ENCODE results near the gene PCNX3. TPM values are rescaled to one million over a fixed set of nuclear protein-coding genes. Genes with fewer than 3 reads are reported as not detected.

Gene PCNX3
- total RNA-seq, 4 donors from 2014 or later, result 24.1 to 44.1 (median 34.4) TPM

GRCh38 chr11:65618763-65619162 is 3.2 kb downstream of the PCNX3 start:
- 90 to 95% methylated on average over 14 of the region's 14 CpGs for WGBS, 2 donors
- no peak overlapping the region for H3K4me3 ChIP-seq (ENCODE audit: low read depth, poor library complexity, severe bottlenecking)
- TF ChIP-seq CTCF (IDR thresholded peaks at IDR 0.05), result no peak
- TF ChIP-seq POLR2A (IDR thresholded peaks at IDR 0.05), result no peak
- intact Hi-C loops (cut with DNase I; ENCODE audit: low total_unique reads), result no loop called here
- DNase-seq (ENCODE audit: low spot score in 2 of 2), result no peak

DNA sequence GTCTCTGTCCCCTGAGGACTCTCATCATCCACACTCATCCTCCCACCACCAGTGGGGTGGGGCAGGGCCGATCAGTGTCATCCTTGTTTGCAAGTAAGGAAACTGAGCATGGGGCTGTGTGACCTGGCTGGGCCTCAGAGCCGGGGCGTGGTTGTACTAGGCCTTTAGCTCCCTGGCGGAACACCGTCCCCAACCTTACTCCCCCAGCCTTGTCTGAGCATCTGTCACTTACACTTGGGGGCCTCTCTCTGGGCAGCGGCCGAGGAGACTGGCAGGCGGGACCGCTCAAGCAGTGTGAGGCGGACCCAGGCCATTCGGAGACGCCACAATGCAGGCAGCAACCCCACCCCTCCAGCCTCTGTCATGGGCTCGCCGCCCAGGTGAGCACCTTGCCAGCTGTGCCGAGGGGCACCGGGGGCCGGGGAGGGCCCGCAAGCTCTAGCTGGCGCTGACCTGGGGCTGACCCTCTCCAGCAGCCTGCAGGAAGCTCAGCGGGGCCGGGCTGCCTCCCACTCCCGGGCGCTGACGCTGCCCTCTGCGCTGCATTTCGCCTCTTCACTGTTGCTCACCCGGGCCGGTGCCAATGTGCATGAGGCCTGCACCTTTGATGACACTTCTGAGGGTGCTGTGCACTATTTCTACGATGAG is 3.8 kb downstream of the PCNX3 start:
- H3K4me3 ChIP-seq (ENCODE audit: low read depth, poor library complexity, severe bottlenecking), result no peak overlapping the region
- intact Hi-C loops (cut with DNase I; ENCODE audit: low total_unique reads), result no loop called here
- 93 to 95% methylated on average over 21 to 22 of the region's 29 CpGs for WGBS, 2 donors
- DNase-seq (ENCODE audit: low spot score in 2 of 2), result no peak
- no peak for TF ChIP-seq POLR2A (IDR thresholded peaks at IDR 0.05)

GRCh38 chr11:65620666-65621065 is 5.1 kb downstream of the PCNX3 start:
- intact Hi-C loops (cut with DNase I; ENCODE audit: low total_unique reads), result no loop called here
- no peak for DNase-seq (ENCODE audit: low spot score in 2 of 2)
- 89 to 91% methylated on average over 16 of the region's 19 CpGs for WGBS, 2 donors
- no peak for TF ChIP-seq CTCF (IDR thresholded peaks at IDR 0.05)
- TF ChIP-seq POLR2A (IDR thresholded peaks at IDR 0.05), result no peak
- H3K4me3 ChIP-seq (ENCODE audit: low read depth, poor library complexity, severe bottlenecking), result no peak overlapping the region

DNA sequence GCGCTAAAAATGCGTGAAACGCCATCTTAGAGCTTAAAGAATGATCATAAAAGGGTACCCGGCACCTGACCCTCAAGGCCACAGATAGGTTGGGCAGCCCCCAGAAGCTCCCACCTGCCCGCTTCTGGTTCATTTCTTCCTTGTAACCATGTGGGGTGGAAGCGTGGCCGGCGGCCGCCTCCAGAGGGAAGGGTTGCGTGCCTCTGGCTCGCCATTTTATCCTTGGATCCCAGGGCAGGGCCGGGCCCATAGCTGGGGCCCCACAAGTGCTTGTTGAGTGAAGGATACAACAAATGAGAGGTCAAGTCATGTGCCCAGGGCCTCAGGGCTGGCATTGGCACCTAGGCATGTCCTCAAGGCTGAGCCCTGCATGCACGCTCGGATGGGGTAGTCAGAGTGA is 5.9 kb downstream of the PCNX3 start:
- 92 to 97% methylated on average over 14 of the region's 14 CpGs for WGBS, 2 donors
- intact Hi-C loops (cut with DNase I; ENCODE audit: low total_unique reads), result no loop called here
- TF ChIP-seq CTCF (IDR thresholded peaks at IDR 0.05) (no peak), POLR2A (IDR thresholded peaks at IDR 0.05) (no peak)
- no peak overlapping the region for H3K4me3 ChIP-seq (ENCODE audit: low read depth, poor library complexity, severe bottlenecking)
- no peak for DNase-seq (ENCODE audit: low spot score in 2 of 2)

- no peak for TF ChIP-seq POLR2A (IDR thresholded peaks at IDR 0.05)
- TF ChIP-seq CTCF (IDR thresholded peaks at IDR 0.05), result no peak
- H3K4me3 ChIP-seq (ENCODE audit: low read depth, poor library complexity, severe bottlenecking), result no peak overlapping the region
- DNase-seq (ENCODE audit: low spot score in 2 of 2), result no peak
- 92 to 93% methylated on average over 14 to 16 of the region's 16 CpGs for WGBS, 2 donors
- intact Hi-C loops (cut with DNase I; ENCODE audit: low total_unique reads), result no loop called here
Measured at GRCh38 chr11:65622011-65622410, 6.4 kb downstream of the PCNX3 start.

DNA sequence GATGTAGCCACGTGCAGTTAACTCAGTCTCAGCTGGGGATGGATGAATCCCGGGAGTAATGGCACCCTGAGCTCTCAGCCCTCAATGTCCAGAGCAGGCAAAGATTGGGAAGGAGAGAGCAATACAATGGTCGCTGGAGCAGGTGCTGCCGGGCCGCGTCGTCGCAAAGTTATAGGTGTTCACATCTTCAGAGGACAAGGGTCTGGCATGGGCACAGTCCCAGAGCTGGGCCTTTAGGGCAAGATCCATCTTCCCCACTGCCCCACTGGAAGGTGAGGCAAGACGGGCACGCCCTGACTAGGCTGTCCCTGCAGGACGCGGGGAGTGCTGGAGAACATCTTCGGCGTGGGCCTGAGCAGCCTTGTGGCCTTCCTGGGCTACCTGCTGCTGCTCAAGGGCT is 7.6 kb downstream of the PCNX3 start:
- intact Hi-C loops (cut with DNase I; ENCODE audit: low total_unique reads), result no loop called here
- no peak for TF ChIP-seq CTCF (IDR thresholded peaks at IDR 0.05)
- TF ChIP-seq POLR2A (IDR thresholded peaks at IDR 0.05), result no peak
- WGBS, 2 donors, result 91 to 93% methylated on average over 14 of the region's 14 CpGs
- no peak overlapping the region for H3K4me3 ChIP-seq (ENCODE audit: low read depth, poor library complexity, severe bottlenecking)
- DNase-seq (ENCODE audit: low spot score in 2 of 2), result no peak
